Liver (tissue), 9 donors: ENCODE data around the gene CILP. TPM values are rescaled to one million over a fixed set of nuclear protein-coding genes. Genes with fewer than 3 reads are reported as not detected.

Experiments
- DNase-seq: peaks from one replicate; pipeline ENCODE4 v3.0.0-alpha.2; 2017; ENCODE audit warnings: low spot score
- H3K27ac ChIP-seq, 2 donors: one replicate each; pipeline ENCODE4 v1.7.0; 2013; ENCODE audit warnings: inconsistent platforms in 2 of 2, low read length in 2 of 2, control low read depth in 1 of 2, low read depth in 1 of 2, mild to moderate bottlenecking in 1 of 2
- H3K27me3 ChIP-seq, 4 donors: one replicate each; pipeline versions ENCODE4 v1.6.1 to v1.7.0; 2013; ENCODE audit warnings: low read length in 3 of 4, inconsistent platforms in 1 of 4, mild to moderate bottlenecking in 1 of 4, moderate library complexity in 1 of 4; ENCODE audit not compliant: control insufficient read depth in 4 of 4, insufficient read depth in 4 of 4
- H3K36me3 ChIP-seq, 4 donors: one replicate each; pipeline versions ENCODE4 v1.6.1 to v1.7.0; 2013; ENCODE audit warnings: low read length in 3 of 4, mild to moderate bottlenecking in 3 of 4, low read depth in 1 of 4, moderate library complexity in 1 of 4; ENCODE audit not compliant: control insufficient read depth in 4 of 4, insufficient read depth in 3 of 4
- H3K4me1 ChIP-seq, 4 donors: one replicate each; pipeline versions ENCODE4 v1.6.1 to v1.7.0; 2013; ENCODE audit warnings: low read length in 3 of 4, mild to moderate bottlenecking in 3 of 4, moderate library complexity in 1 of 4; ENCODE audit not compliant: control insufficient read depth in 4 of 4, insufficient read depth in 4 of 4
- H3K4me3 ChIP-seq, 3 donors: one replicate each; pipeline versions ENCODE4 v1.6.1 to v1.7.0; 2013; ENCODE audit warnings: low read length in 3 of 3, control low read depth in 1 of 3, low read depth in 1 of 3, mild to moderate bottlenecking in 1 of 3
- H3K9ac ChIP-seq, 2 donors: one replicate each; pipeline ENCODE4 v1.7.0; 2013; ENCODE audit warnings: low read length in 2 of 2, mild to moderate bottlenecking in 2 of 2, moderate library complexity in 2 of 2, control low read depth in 1 of 2, low read depth in 1 of 2
- H3K9me3 ChIP-seq, 4 donors: one replicate each; pipeline versions ENCODE4 v1.6.1 to v1.7.0; 2013; ENCODE audit warnings: low read length in 3 of 4; ENCODE audit not compliant: control insufficient read depth in 4 of 4
- ATF3 ChIP-seq: IDR thresholded peaks from 2 replicates; pipeline ENCODE4 v1.6.1; 2016; ENCODE audit warnings: antibody characterized with exemption
- FOXA2 ChIP-seq: IDR thresholded peaks from 2 replicates; pipeline ENCODE4 v1.6.1; 2016; ENCODE audit warnings: antibody characterized with exemption
- GABPA ChIP-seq, 2 donors: IDR thresholded peaks in 1 of 2; conservative IDR thresholded peaks in 1 of 2; 2 replicates each; pipeline ENCODE4 v1.6.1; 2016; ENCODE audit warnings: antibody characterized with exemption in 2 of 2, mild to moderate bottlenecking in 1 of 2, moderate library complexity in 1 of 2
- HNF4A ChIP-seq, 2 donors: conservative IDR thresholded peaks; 2 replicates each; pipeline ENCODE4 v1.6.1; 2016; ENCODE audit warnings: antibody characterized with exemption in 2 of 2, mild to moderate bottlenecking in 2 of 2
- HNF4G ChIP-seq: IDR thresholded peaks from 2 replicates; pipeline ENCODE4 v1.6.1; 2016; ENCODE audit warnings: antibody characterized with exemption
- JUND ChIP-seq, 2 donors: IDR thresholded peaks; 2 replicates each; pipeline ENCODE4 v1.6.1; 2016; ENCODE audit warnings: antibody characterized with exemption in 2 of 2
- MAX ChIP-seq: IDR thresholded peaks from 2 replicates; pipeline ENCODE4 v1.6.1; 2016; ENCODE audit warnings: antibody characterized with exemption
- NR2F2 ChIP-seq: IDR thresholded peaks from 2 replicates; pipeline ENCODE4 v1.6.1; 2016; ENCODE audit warnings: antibody characterized with exemption
- RAD21 ChIP-seq, 2 donors: IDR thresholded peaks; 2 replicates each; pipeline ENCODE4 v1.6.1; 2016; ENCODE audit warnings: antibody characterized with exemption in 2 of 2, mild to moderate bottlenecking in 2 of 2
- TAF1 ChIP-seq: conservative IDR thresholded peaks from 2 replicates; pipeline ENCODE4 v1.6.1; 2016; ENCODE audit warnings: antibody characterized with exemption, mild to moderate bottlenecking
- YY1 ChIP-seq: IDR thresholded peaks from 2 replicates; pipeline ENCODE4 v1.6.1; 2016; ENCODE audit warnings: antibody characterized with exemption, mild to moderate bottlenecking
- WGBS: extraction: QIAGEN DNeasy Blood & Tissue Kit; methylation state at CpG from one replicate; pipeline ENCODE4 v1.1.7; 2013; 5-methylcytosine and 5-hydroxymethylcytosine counted together
- polyA plus RNA-seq, 2 donors: library from polyadenylated mRNA; stranded (reverse) in 1 of 2; unstranded in 1 of 2; fragments of 200-250 nt in 1 of 2; fragments of >200 nt in 1 of 2; fragmentation: Nextera tagmentation in 1 of 2; extraction: Ambion mirVana in 1 of 2; gene quantifications; one replicate each; pipeline versions ENCODE4 v1.2.1 to v1.2.3, GENCODE V29; 2013 to 2015
- total RNA-seq, 2 donors: library from RNA; depleted of rRNA; stranded (reverse); fragments of >200 nt; gene quantifications; one replicate each; pipeline ENCODE4 v1.2.3, GENCODE V29; 2014
- TF ChIP-seq, protein P1 (sequence below): IDR thresholded peaks from 2 replicates; pipeline ENCODE4 v1.6.1; 2016; ENCODE audit warnings: antibody characterized with exemption, mild to moderate bottlenecking
- TF ChIP-seq, protein P2 (sequence below): IDR thresholded peaks from 2 replicates; pipeline ENCODE4 v1.6.1; 2016; ENCODE audit warnings: antibody characterized with exemption
- TF ChIP-seq, protein P3 (sequence below): fragments of 150-350 bp; IDR thresholded peaks from 2 replicates; pipeline ENCODE4 v1.5.1; 2017; ENCODE audit warnings: improper control_type of control experiment, low read depth, low read length; ENCODE audit not compliant: missing input control
- donor health status: healthy.
- donor health status: healthy.
- donor health status: healthy.
- donor health status: healthy.
- donor health status: healthy.

Gene CILP
- total and polyA plus RNA-seq, 4 donors = 0.28 to 2.6 (median 0.44) TPM

DNA sequence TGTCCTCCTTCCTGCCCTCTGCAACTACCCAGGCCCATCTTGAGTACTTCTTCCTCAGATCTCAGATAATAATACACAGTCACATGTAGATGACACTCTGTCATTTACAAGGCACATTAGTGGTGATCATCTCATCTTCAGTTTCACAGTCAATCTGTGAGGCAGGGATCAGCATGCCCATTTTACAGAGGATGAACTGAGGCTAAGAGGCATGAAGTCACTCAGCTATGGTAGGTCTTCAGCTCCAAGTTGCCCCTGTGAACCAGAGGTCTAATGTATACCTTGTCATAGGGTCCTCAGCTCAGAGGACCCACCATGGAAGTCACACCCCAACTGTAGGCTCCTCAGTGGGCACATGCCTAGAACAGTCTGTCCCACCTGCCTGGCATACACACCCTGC, 4.2 kb upstream of the CILP start:
- no peaks in the 10 kb centered on the region for H3K27me3 ChIP-seq
- no peaks in the 10 kb centered on the region for H3K36me3 ChIP-seq
- no peak overlapping the region for H3K4me3 ChIP-seq
- no peak overlapping the region for H3K27ac ChIP-seq
- no peak for DNase-seq
- TF ChIP-seq, protein P1, sequence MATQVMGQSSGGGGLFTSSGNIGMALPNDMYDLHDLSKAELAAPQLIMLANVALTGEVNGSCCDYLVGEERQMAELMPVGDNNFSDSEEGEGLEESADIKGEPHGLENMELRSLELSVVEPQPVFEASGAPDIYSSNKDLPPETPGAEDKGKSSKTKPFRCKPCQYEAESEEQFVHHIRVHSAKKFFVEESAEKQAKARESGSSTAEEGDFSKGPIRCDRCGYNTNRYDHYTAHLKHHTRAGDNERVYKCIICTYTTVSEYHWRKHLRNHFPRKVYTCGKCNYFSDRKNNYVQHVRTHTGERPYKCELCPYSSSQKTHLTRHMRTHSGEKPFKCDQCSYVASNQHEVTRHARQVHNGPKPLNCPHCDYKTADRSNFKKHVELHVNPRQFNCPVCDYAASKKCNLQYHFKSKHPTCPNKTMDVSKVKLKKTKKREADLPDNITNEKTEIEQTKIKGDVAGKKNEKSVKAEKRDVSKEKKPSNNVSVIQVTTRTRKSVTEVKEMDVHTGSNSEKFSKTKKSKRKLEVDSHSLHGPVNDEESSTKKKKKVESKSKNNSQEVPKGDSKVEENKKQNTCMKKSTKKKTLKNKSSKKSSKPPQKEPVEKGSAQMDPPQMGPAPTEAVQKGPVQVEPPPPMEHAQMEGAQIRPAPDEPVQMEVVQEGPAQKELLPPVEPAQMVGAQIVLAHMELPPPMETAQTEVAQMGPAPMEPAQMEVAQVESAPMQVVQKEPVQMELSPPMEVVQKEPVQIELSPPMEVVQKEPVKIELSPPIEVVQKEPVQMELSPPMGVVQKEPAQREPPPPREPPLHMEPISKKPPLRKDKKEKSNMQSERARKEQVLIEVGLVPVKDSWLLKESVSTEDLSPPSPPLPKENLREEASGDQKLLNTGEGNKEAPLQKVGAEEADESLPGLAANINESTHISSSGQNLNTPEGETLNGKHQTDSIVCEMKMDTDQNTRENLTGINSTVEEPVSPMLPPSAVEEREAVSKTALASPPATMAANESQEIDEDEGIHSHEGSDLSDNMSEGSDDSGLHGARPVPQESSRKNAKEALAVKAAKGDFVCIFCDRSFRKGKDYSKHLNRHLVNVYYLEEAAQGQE = no peak
- H3K4me1 ChIP-seq = no peaks in the 10 kb centered on the region
- no peak overlapping the region for H3K9ac ChIP-seq
- no peaks in the 10 kb centered on the region for H3K9me3 ChIP-seq

DNA sequence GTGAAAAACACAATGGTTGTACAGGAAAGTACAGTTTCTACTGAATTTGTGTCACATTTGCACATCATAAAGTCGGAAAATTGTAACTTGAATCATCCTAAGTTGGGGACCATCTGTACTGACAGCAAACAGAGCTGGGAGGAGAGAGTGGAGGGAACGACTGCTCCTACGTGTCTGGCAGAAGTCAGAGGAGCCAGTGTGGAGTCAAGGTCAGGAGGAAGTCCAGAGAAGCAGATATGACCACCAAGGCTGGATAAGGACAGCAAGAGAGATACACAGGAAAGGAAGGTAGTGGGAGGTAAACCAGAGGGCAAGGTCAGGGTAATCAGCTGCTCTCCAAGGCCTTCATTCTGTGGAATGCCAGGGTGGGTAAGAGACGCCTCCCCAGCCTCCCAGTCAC, 2.7 kb upstream of the CILP start:
- DNase-seq = no peak
- Histone ChIP-seq H3K4me1 (no peaks in the 10 kb centered on the region), H3K27me3 (no peaks in the 10 kb centered on the region), H3K9me3 (no peaks in the 10 kb centered on the region), H3K4me3 (no peak overlapping the region), H3K9ac (no peak overlapping the region), H3K27ac (no peak overlapping the region), H3K36me3 (no peaks in the 10 kb centered on the region)
- 87% methylated on average over 4 of the region's 4 CpGs for WGBS
- TF ChIP-seq TAF1 (no peak), YY1 (no peak), HNF4A (conservative IDR thresholded peaks at IDR 0.05) (no peak)

- Histone ChIP-seq H3K36me3 (no peaks in the 10 kb centered on the region), H3K9ac (no peak overlapping the region), H3K27me3 (no peaks in the 10 kb centered on the region), H3K27ac (no peak overlapping the region), H3K9me3 (no peaks in the 10 kb centered on the region), H3K4me3 (no peak overlapping the region), H3K4me1 (no peaks in the 10 kb centered on the region)
- no peak for DNase-seq
- TF ChIP-seq RAD21 (IDR thresholded peaks at IDR 0.05) (no peak), TAF1 (no peak), NR2F2 (no peak), FOXA2 (no peak), GABPA (IDR thresholded peaks at IDR 0.05 in 1 of 2, conservative IDR thresholded peaks at IDR 0.05 in 1 of 2) (no peak), HNF4G (no peak), ATF3 (no peak), JUND (IDR thresholded peaks at IDR 0.05) (no peak), MAX (no peak), HNF4A (conservative IDR thresholded peaks at IDR 0.05) (no peak)
- TF ChIP-seq, protein P2, sequence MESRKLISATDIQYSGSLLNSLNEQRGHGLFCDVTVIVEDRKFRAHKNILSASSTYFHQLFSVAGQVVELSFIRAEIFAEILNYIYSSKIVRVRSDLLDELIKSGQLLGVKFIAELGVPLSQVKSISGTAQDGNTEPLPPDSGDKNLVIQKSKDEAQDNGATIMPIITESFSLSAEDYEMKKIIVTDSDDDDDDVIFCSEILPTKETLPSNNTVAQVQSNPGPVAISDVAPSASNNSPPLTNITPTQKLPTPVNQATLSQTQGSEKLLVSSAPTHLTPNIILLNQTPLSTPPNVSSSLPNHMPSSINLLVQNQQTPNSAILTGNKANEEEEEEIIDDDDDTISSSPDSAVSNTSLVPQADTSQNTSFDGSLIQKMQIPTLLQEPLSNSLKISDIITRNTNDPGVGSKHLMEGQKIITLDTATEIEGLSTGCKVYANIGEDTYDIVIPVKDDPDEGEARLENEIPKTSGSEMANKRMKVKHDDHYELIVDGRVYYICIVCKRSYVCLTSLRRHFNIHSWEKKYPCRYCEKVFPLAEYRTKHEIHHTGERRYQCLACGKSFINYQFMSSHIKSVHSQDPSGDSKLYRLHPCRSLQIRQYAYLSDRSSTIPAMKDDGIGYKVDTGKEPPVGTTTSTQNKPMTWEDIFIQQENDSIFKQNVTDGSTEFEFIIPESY = no peak
- TF ChIP-seq, protein P3, sequence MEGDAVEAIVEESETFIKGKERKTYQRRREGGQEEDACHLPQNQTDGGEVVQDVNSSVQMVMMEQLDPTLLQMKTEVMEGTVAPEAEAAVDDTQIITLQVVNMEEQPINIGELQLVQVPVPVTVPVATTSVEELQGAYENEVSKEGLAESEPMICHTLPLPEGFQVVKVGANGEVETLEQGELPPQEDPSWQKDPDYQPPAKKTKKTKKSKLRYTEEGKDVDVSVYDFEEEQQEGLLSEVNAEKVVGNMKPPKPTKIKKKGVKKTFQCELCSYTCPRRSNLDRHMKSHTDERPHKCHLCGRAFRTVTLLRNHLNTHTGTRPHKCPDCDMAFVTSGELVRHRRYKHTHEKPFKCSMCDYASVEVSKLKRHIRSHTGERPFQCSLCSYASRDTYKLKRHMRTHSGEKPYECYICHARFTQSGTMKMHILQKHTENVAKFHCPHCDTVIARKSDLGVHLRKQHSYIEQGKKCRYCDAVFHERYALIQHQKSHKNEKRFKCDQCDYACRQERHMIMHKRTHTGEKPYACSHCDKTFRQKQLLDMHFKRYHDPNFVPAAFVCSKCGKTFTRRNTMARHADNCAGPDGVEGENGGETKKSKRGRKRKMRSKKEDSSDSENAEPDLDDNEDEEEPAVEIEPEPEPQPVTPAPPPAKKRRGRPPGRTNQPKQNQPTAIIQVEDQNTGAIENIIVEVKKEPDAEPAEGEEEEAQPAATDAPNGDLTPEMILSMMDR = no peak
- 87% methylated on average over 2 of the region's 2 CpGs for WGBS
Observed at GRCh38 chr15:65213241-65213640, 2.0 kb upstream of the CILP start.
